DMS153 treated with DMSO at 0.1 percent for 48 hours (cell line): ENCODE measurements around the gene POLD2.
A peak's percentile ranks its signal among the peaks of the same experiment; 100 is the strongest.

Source experiments
- DNase-seq: peaks from one replicate; lab custom pipeline; 2025; ENCODE audit not compliant: unreplicated experiment; lab: John Stamatoyannopoulos, UW

The POLD2 gene

GRCh38 chr7:44083796-44084195, 39.6 kb downstream of the POLD2 start:
- DNase-seq = no peak

- peak; percentile 99 for DNase-seq
Measured at GRCh38 chr7:44082541-44083207, 40.7 kb downstream of the POLD2 start.

- no peak for DNase-seq
Measured at GRCh38 chr7:44081266-44081748, 42.0 kb downstream of the POLD2 start.

GRCh38 chr7:44080686-44081265, 42.6 kb downstream of the POLD2 start:
- no peak for DNase-seq

- no peak for DNase-seq
Measured at GRCh38 chr7:44080118-44080517, 43.2 kb downstream of the POLD2 start.

GRCh38 chr7:44079331-44080021, 43.9 kb downstream of the POLD2 start:
- no peak for DNase-seq

- DNase-seq = no peak
Measured at GRCh38 chr7:44078521-44078920, 44.8 kb downstream of the POLD2 start.

- no peak for DNase-seq
Measured at GRCh38 chr7:44077681-44078091, 45.7 kb downstream of the POLD2 start.

GRCh38 chr7:44077061-44077460, 46.3 kb downstream of the POLD2 start:
- no peak for DNase-seq

GRCh38 chr7:44076101-44076895, 47.0 kb downstream of the POLD2 start:
- no peak for DNase-seq

GRCh38 chr7:44075296-44076075, 47.9 kb downstream of the POLD2 start:
- no peak for DNase-seq

GRCh38 chr7:44074349-44074695, 49.0 kb downstream of the POLD2 start:
- DNase-seq = no peak

- no peak for DNase-seq
Measured at GRCh38 chr7:44073664-44074348, 49.5 kb downstream of the POLD2 start.

GRCh38 chr7:44072364-44073231, 50.8 kb downstream of the POLD2 start:
- DNase-seq = peak; percentile 26

GRCh38 chr7:44071726-44072363, 51.5 kb downstream of the POLD2 start:
- no peak for DNase-seq

GRCh38 chr7:44068054-44068453, 55.3 kb downstream of the POLD2 start:
- no peak for DNase-seq

GRCh38 chr7:44067064-44067951, 56.0 kb downstream of the POLD2 start:
- no peak for DNase-seq
